Spinal cord (tissue), 10 donors: ENCODE data around the gene POLK. TPM values are rescaled to one million over a fixed set of nuclear protein-coding genes. Genes with fewer than 3 reads are reported as not detected.
"Not testable (repeated sequence)": the region's sequence is repeated elsewhere in the genome, so short reads cannot be mapped to it uniquely, and the experiment has no call there.

ENCODE experiments used
- DNase-seq, 6 donors: peaks; one replicate each; pipeline versions ENCODE4 v3.0.0 to v3.0.0-alpha.2; 2013 to 2015; ENCODE audit warnings: low spot score in 6 of 6, low read depth in 4 of 6
- H3K27ac ChIP-seq: one replicate; pipeline ENCODE4 v1.5.1; 2013; ENCODE audit warnings: low read depth, low read length, control low read depth
- H3K27me3 ChIP-seq: one replicate; pipeline ENCODE4 v1.6.1; 2013; ENCODE audit warnings: low read length; ENCODE audit not compliant: control insufficient read depth, insufficient read depth
- H3K36me3 ChIP-seq: one replicate; pipeline ENCODE4 v1.6.1; 2013; ENCODE audit warnings: low read length; ENCODE audit not compliant: control insufficient read depth, insufficient read depth
- H3K4me1 ChIP-seq: one replicate; pipeline ENCODE4 v1.6.1; 2013; ENCODE audit warnings: low read length; ENCODE audit not compliant: control insufficient read depth, insufficient read depth
- H3K4me3 ChIP-seq: one replicate; pipeline ENCODE4 v1.5.1; 2013; ENCODE audit warnings: low read depth, low read length, control low read depth
- H3K9me3 ChIP-seq: one replicate; pipeline ENCODE4 v1.6.1; 2013; ENCODE audit warnings: low read length; ENCODE audit not compliant: control insufficient read depth, insufficient read depth
- WGBS: methylation state at CpG from one replicate; pipeline ENCODE4 v1.1.5; 2013; ENCODE audit warnings: missing lambda C conversion rate; ENCODE audit not compliant: insufficient coverage; 5-methylcytosine and 5-hydroxymethylcytosine counted together
- polyA plus RNA-seq, 2 donors: library from polyadenylated mRNA; unstranded; fragments of 120-200 nt; gene quantifications; one replicate each; pipeline ENCODE4 v1.2.1, GENCODE V29; 2013; ENCODE audit not compliant: insufficient read length in 2 of 2
- total RNA-seq, 2 donors: library from RNA; depleted of rRNA in 1 of 2; stranded (reverse); fragments of 120-200 nt in 1 of 2; fragments of >200 nt in 1 of 2; gene quantifications; one replicate each; pipeline versions ENCODE4 v1.2.3 to v1.2.4, GENCODE V29; 2013 to 2014
- donor health status: healthy.

Gene POLK
- total and polyA plus RNA-seq, 4 donors = 16.9 to 58.5 (median 31.2) TPM

DNA sequence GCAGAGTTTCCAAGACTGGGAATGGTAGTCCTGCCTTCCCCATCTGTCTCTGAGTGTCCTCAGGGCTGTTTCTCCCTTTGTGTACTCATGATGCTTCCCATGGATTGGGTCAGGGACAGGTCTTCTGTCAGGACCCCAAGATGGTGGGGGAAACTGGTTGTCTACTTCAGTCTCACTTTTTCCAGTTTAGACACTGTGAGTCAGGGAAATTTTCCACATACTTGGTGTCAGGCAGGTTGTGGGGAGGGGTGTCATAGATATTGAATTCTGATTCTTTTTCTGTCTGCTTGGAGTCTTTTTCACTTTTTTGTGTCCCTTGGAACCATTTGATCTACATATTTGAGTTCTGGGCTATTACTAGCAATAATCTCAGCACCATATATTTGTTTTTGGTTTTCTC lies 10.3 kb downstream of the POLK start:
- peaks cover 10% of the 10 kb centered on the region for H3K9me3 ChIP-seq
- no peak for DNase-seq

DNA sequence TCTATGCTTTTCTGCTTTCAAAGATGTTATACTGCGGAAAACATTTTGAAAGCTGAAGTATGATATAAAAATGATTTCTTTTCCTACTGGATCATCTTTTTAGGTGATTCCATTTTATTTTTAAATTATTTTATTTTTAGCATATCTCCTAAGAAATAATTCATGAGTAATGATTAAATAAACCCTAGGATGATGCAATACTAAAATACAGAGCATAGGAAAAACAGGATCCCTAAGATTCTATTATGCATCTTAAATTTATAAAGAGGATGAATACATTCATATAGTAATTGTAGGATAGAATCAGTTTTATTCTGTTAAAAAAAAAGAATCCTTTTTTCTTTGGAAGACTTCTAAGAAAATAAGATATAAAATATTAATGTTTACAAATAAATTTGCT lies 10.9 kb downstream of the POLK start:
- Histone ChIP-seq H3K9me3 (peaks cover 10% of the 10 kb centered on the region), H3K27ac (no peak overlapping the region), H3K4me1 (no peaks in the 10 kb centered on the region), H3K4me3 (no peak overlapping the region), H3K27me3 (no peaks in the 10 kb centered on the region), H3K36me3 (no peaks in the 10 kb centered on the region)
- WGBS = no CpG with 5 or more reads among the region's 1 CpG
- no peak for DNase-seq

More for the DNA sequence above, 10.3 kb downstream of the POLK start:
- Histone ChIP-seq H3K4me3 (no peak overlapping the region), H3K4me1 (no peaks in the 10 kb centered on the region), H3K27ac (no peak overlapping the region), H3K27me3 (no peaks in the 10 kb centered on the region), H3K36me3 (no peaks in the 10 kb centered on the region)

DNA sequence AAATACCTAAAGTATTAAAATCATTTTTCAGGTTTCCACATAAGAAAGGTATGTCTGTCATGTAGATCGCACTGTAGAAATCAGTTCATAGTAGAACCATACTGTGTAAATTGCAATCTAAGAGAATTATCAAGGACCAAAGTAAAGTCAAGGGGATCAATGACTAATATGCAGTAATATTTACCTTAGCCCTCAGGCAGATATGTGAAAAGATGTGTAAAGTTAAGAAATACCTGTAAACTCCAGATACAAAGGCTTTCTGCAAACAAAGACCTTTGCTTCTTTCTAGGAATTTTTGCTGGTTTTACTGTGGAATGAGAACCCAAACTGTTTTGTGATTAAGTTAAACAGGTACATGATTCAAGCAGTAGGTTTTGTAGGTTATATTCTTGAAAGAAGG lies 11.6 kb downstream of the POLK start:
- no CpG with 5 or more reads among the region's 1 CpG for WGBS
- DNase-seq = no peak
- no peak overlapping the region for H3K27ac ChIP-seq

DNA sequence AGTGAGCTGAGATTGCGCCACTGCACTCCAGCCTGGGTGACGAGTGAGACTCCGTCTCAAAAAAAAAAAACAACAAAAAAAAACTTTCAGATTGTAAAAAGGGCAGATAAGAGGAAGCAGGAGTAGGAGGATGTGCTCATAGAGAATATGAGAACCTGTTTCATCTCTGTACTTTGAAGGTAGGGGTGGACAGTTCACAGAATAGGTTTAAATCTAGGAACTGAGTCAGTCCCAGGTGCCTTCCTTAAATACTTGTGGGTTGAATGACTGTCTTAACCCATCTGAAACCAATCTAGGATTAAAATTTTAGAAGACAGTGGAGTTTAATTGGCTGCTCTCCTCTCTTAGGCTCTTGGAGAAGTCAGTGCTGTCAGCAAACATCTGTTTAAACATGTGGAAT lies 12.4 kb downstream of the POLK start:
- no CpG with 5 or more reads among the region's 3 CpGs for WGBS
- Histone ChIP-seq H3K4me1 (no peaks in the 10 kb centered on the region), H3K27ac (no peak overlapping the region)

More for the DNA sequence above, 11.6 kb downstream of the POLK start:
- Histone ChIP-seq H3K9me3 (peaks cover 10% of the 10 kb centered on the region), H3K36me3 (no peaks in the 10 kb centered on the region), H3K4me1 (no peaks in the 10 kb centered on the region), H3K27me3 (no peaks in the 10 kb centered on the region), H3K4me3 (no peak overlapping the region)

DNA sequence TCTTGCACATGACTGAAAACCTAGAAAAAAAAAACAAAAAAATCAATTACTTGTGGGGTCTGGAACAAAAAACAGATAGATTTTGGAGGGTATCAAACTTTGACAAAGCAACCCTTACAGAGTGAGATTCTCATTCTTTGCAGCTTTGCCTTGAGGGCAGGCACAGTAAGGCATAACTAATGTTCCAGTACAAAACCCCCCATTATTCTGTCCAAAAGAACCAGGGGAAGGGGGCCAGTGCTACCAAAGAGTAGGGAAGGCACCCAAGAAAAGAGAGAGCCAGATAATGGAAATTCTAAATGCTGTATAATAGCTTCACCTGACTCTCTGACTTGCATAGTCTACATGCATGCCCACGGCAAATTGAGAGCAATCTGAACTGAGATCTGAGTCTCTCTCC lies 12.9 kb downstream of the POLK start:
- WGBS = no CpG with 5 or more reads among the region's 1 CpG
- H3K27ac ChIP-seq = no peak overlapping the region

More for the DNA sequence above, 12.4 kb downstream of the POLK start:
- Histone ChIP-seq H3K36me3 (no peaks in the 10 kb centered on the region), H3K4me3 (no peak overlapping the region), H3K9me3 (peaks cover 8% of the 10 kb centered on the region), H3K27me3 (no peaks in the 10 kb centered on the region)
- DNase-seq = no peak

DNA sequence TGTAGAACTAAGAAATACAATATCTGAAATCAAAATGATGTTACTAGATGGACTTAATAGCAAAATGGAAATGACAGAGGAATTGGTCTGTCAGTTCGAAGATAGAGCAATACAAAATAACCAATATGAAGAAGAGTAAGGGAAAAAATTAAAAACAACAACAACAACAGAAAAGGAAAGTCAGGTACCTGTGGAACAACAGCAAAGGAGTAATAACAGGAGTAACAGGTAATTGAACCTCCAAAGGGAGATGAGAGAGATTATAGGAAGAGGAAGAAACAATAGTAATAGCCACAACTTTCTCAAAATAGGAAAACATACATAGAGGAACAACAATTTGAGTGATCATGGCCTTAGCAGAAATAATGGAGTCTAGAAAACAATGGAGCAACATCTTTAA lies 13.7 kb downstream of the POLK start:
- no CpG with 5 or more reads among the region's 1 CpG for WGBS
- Histone ChIP-seq H3K27ac (no peak overlapping the region), H3K4me3 (no peak overlapping the region)

More for the DNA sequence above, 12.9 kb downstream of the POLK start:
- H3K9me3 ChIP-seq = peaks cover 8% of the 10 kb centered on the region
- no peaks in the 10 kb centered on the region for H3K36me3 ChIP-seq
- no peaks in the 10 kb centered on the region for H3K27me3 ChIP-seq
- peak in 2 of 6 donors; percentile 9 for DNase-seq
- no peak overlapping the region for H3K4me3 ChIP-seq
- H3K4me1 ChIP-seq = no peaks in the 10 kb centered on the region

DNA sequence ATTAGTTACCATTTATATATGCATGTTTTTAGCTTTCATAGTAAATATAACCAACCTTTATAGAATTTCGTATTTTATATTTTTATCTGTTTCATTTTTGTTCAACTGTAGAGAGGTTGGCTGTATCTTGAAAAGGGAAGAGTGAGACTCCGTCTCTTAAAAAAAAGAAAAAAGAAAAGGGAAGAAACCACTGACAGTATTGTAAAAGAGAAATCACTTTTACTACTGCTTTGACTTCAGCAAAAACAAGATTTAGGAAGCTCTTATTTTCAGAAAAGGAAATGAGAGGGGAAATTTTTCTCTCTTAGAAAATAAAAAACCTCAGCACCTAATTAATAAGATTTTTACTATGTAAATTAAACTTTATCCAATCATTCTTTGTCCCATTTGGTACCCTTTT lies 14.4 kb downstream of the POLK start:
- H3K4me1 ChIP-seq = no peaks in the 10 kb centered on the region
- no CpG with 5 or more reads among the region's 2 CpGs for WGBS
- no peaks in the 10 kb centered on the region for H3K27me3 ChIP-seq
- H3K4me3 ChIP-seq = no peak overlapping the region
- H3K9me3 ChIP-seq = peaks cover 1% of the 10 kb centered on the region
- no peak for DNase-seq
- no peak overlapping the region for H3K27ac ChIP-seq
- H3K36me3 ChIP-seq = no peaks in the 10 kb centered on the region

More for the DNA sequence above, 13.7 kb downstream of the POLK start:
- DNase-seq = no peak
- Histone ChIP-seq H3K27me3 (no peaks in the 10 kb centered on the region), H3K36me3 (no peaks in the 10 kb centered on the region), H3K9me3 (peaks cover 8% of the 10 kb centered on the region), H3K4me1 (no peaks in the 10 kb centered on the region)

DNA sequence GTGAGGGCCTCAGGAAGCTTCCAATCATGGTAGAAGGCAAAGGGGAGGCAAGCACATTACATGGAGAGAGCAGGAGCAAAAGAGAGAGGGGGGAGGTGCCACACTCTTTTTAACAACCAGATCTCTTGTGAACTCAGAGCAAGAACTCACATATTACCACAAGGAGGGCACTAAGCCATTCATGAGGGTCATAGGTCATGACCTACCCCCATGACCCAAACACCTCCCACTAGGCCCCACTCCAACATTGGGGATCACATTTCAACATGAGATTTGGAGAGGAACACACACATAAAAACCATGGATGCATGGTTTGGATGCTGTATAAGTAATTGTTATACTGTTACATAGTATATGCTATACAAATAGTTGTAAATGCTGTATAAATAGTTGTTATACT lies 17.5 kb downstream of the POLK start:
- Histone ChIP-seq H3K27ac (no peak overlapping the region), H3K9me3 (peaks cover 3% of the 10 kb centered on the region), H3K27me3 (no peaks in the 10 kb centered on the region), H3K4me3 (no peak overlapping the region), H3K36me3 (no peaks in the 10 kb centered on the region), H3K4me1 (no peaks in the 10 kb centered on the region)
- DNase-seq = no peak

DNA sequence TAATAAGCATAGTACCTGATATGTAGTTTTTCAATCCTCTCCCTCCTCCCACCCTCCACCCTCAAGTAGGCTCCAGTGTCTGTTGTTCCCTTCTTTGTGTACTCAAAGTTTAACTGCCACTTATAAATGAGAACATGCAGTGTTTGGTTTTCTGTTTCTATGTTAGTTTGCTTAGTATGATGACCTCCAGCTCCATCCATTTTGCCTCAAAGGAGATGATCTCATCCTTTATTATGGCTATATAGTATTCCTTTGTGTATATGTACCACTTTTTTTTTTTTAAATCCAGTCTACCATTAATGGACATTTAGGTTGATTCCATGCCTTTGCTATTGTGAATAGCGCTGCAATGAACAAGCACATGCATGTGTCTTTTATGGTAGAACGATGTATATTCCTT lies 20.5 kb downstream of the POLK start:
- H3K4me3 ChIP-seq = no peak overlapping the region

DNA sequence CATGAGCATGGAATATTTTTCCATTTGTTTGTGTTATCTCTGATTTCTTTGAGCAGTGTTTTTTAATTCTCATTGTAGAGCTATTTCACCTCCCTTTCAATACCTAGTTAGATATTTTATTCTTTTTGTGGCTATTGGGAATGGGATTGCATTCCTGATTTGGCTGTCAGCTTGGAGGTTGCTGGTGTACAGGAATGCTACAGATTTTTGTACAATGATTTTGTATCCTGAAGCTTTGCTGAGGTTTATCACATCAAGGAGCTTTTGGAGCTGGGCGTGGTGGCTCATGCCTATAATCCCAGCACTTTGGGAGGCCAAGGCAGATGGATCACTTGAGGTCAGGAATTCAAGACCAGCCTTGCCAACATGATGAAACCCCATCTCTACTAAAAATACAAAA lies 22.0 kb downstream of the POLK start:
- peaks cover 11% of the 10 kb centered on the region for H3K9me3 ChIP-seq
- H3K27me3 ChIP-seq, H3K36me3 ChIP-seq, H3K4me3 ChIP-seq, H3K4me1 ChIP-seq, H3K27ac ChIP-seq, DNase-seq: not testable (repeated sequence)
- no CpG with 5 or more reads among the region's 1 CpG for WGBS

More for the DNA sequence above, 20.5 kb downstream of the POLK start:
- WGBS = no CpG with 5 or more reads among the region's 2 CpGs
- Histone ChIP-seq H3K27ac (no peak overlapping the region), H3K4me1 (no peaks in the 10 kb centered on the region), H3K36me3 (no peaks in the 10 kb centered on the region), H3K9me3 (peaks cover 11% of the 10 kb centered on the region), H3K27me3 (no peaks in the 10 kb centered on the region)
- no peak for DNase-seq
